Activated naive CD8-positive, alpha-beta T cell treated with anti-CD3 and anti-CD28 coated beads, Interleukin-2, amount 50 U/mL, for 24 hours (primary cell): ENCODE results near the gene TTC34.

Source experiments
- ATAC-seq: fragments of 150-1000 bp; cut with Tn5 transposase; one replicate; pipeline ENCODE4 v1.10.0; 2021
- DNase-seq: peaks from one replicate; pipeline ENCODE4 v3.0.0; 2021
- H3K27ac Mint-ChIP-seq: one replicate; pipeline ENCODE4 v1.8.0; 2021; ENCODE audit warnings: mild to moderate bottlenecking, mixed read lengths
- H3K27me3 Mint-ChIP-seq: one replicate; pipeline ENCODE4 v1.8.0; 2021; ENCODE audit warnings: mixed read lengths
- H3K36me3 Mint-ChIP-seq: one replicate; pipeline ENCODE4 v1.8.0; 2021; ENCODE audit warnings: low read depth, mixed read lengths
- H3K4me1 Mint-ChIP-seq: one replicate; pipeline ENCODE4 v1.8.0; 2021; ENCODE audit warnings: mixed read lengths
- H3K4me3 Mint-ChIP-seq: one replicate; pipeline ENCODE4 v1.8.0; 2021; ENCODE audit warnings: mild to moderate bottlenecking, moderate library complexity, mixed read lengths
- H3K9me3 Mint-ChIP-seq: one replicate; pipeline ENCODE4 v1.8.0; 2021; ENCODE audit warnings: mixed read lengths

The TTC34 gene

GRCh38 chr1:2822621-2823145 is 21.2 kb upstream of the TTC34 start:
- Mint-ChIP-seq H3K27ac (no peak overlapping the region), H3K27me3 (peaks cover 7% of the 10 kb centered on the region), H3K36me3 (no peaks in the 10 kb centered on the region), H3K9me3 (peaks cover 4% of the 10 kb centered on the region), H3K4me3 (no peak overlapping the region), H3K4me1 (no peaks in the 10 kb centered on the region)
- DNase-seq = no peak
- no peak for ATAC-seq

GRCh38 chr1:2821966-2822620 is 20.6 kb upstream of the TTC34 start:
- ATAC-seq (peak; percentile 63), DNase-seq (peak; percentile 60)
- Mint-ChIP-seq H3K27me3 (peaks cover 7% of the 10 kb centered on the region), H3K9me3 (no peaks in the 10 kb centered on the region), H3K4me1 (no peaks in the 10 kb centered on the region), H3K36me3 (no peaks in the 10 kb centered on the region), H3K4me3 (no peak overlapping the region), H3K27ac (no peak overlapping the region)

GRCh38 chr1:2821373-2821955 is 20.0 kb upstream of the TTC34 start:
- Mint-ChIP-seq H3K4me3 (no peak overlapping the region), H3K4me1 (no peaks in the 10 kb centered on the region), H3K27ac (no peak overlapping the region), H3K9me3 (no peaks in the 10 kb centered on the region), H3K27me3 (peaks cover 7% of the 10 kb centered on the region), H3K36me3 (no peaks in the 10 kb centered on the region)
- ATAC-seq (no peak), DNase-seq (no peak)

- Mint-ChIP-seq H3K27ac (no peak overlapping the region), H3K27me3 (peaks cover 7% of the 10 kb centered on the region)
These were observed 19.4 kb upstream of the TTC34 start for GRCh38 chr1:2820731-2821372.

GRCh38 chr1:2819831-2820730 is 18.6 kb upstream of the TTC34 start:
- Mint-ChIP-seq H3K4me1 (no peaks in the 10 kb centered on the region), H3K27me3 (peaks cover 7% of the 10 kb centered on the region), H3K9me3 (no peaks in the 10 kb centered on the region), H3K27ac (no peak overlapping the region), H3K36me3 (no peaks in the 10 kb centered on the region), H3K4me3 (no peak overlapping the region)
- DNase-seq = no peak
- no peak for ATAC-seq

More at GRCh38 chr1:2820731-2821372, 19.4 kb upstream of the TTC34 start:
- no peak for DNase-seq
- no peaks in the 10 kb centered on the region for H3K4me1 Mint-ChIP-seq
- no peaks in the 10 kb centered on the region for H3K36me3 Mint-ChIP-seq
- H3K9me3 Mint-ChIP-seq = no peaks in the 10 kb centered on the region
- no peak overlapping the region for H3K4me3 Mint-ChIP-seq
- no peak for ATAC-seq

GRCh38 chr1:2819429-2819828 is 17.9 kb upstream of the TTC34 start:
- H3K27ac Mint-ChIP-seq = peak overlapping the region; percentile 20
- ATAC-seq (no peak), DNase-seq (no peak)
- no peaks in the 10 kb centered on the region for H3K36me3 Mint-ChIP-seq
- H3K9me3 Mint-ChIP-seq = no peaks in the 10 kb centered on the region
- H3K4me3 Mint-ChIP-seq = no peak overlapping the region
- H3K4me1 Mint-ChIP-seq = no peaks in the 10 kb centered on the region
- H3K27me3 Mint-ChIP-seq = peaks cover 7% of the 10 kb centered on the region

- DNase-seq (no peak), ATAC-seq (no peak)
- no peak overlapping the region for H3K4me3 Mint-ChIP-seq
- no peaks in the 10 kb centered on the region for H3K36me3 Mint-ChIP-seq
- H3K9me3 Mint-ChIP-seq = no peaks in the 10 kb centered on the region
- H3K27me3 Mint-ChIP-seq = no peaks in the 10 kb centered on the region
- no peaks in the 10 kb centered on the region for H3K4me1 Mint-ChIP-seq
- H3K27ac Mint-ChIP-seq = no peak overlapping the region
These were observed 16.5 kb upstream of the TTC34 start for GRCh38 chr1:2817784-2818564.

- H3K36me3 Mint-ChIP-seq = no peaks in the 10 kb centered on the region
These were observed 15.3 kb upstream of the TTC34 start for GRCh38 chr1:2816786-2817185.

GRCh38 chr1:2815551-2815950 is 14.1 kb upstream of the TTC34 start:
- ATAC-seq = no peak
- H3K9me3 Mint-ChIP-seq = no peaks in the 10 kb centered on the region
- H3K4me1 Mint-ChIP-seq = no peaks in the 10 kb centered on the region
- no peak overlapping the region for H3K27ac Mint-ChIP-seq
- H3K36me3 Mint-ChIP-seq = no peaks in the 10 kb centered on the region
- H3K4me3 Mint-ChIP-seq = no peak overlapping the region
- DNase-seq = no peak
- no peaks in the 10 kb centered on the region for H3K27me3 Mint-ChIP-seq

More at GRCh38 chr1:2816786-2817185, 15.3 kb upstream of the TTC34 start:
- Mint-ChIP-seq H3K27me3 (no peaks in the 10 kb centered on the region), H3K9me3 (no peaks in the 10 kb centered on the region), H3K4me3 (no peak overlapping the region), H3K4me1 (no peaks in the 10 kb centered on the region), H3K27ac (no peak overlapping the region)
- DNase-seq (no peak), ATAC-seq (no peak)

- Mint-ChIP-seq H3K9me3 (no peaks in the 10 kb centered on the region), H3K4me1 (no peaks in the 10 kb centered on the region), H3K36me3 (no peaks in the 10 kb centered on the region), H3K27me3 (no peaks in the 10 kb centered on the region), H3K27ac (no peak overlapping the region), H3K4me3 (no peak overlapping the region)
- no peak for ATAC-seq
- no peak for DNase-seq
These were observed 13.1 kb upstream of the TTC34 start for GRCh38 chr1:2814511-2815075.

GRCh38 chr1:2812939-2813653 is 11.6 kb upstream of the TTC34 start:
- no peak for ATAC-seq
- Mint-ChIP-seq H3K4me3 (no peak overlapping the region), H3K4me1 (no peaks in the 10 kb centered on the region), H3K36me3 (no peaks in the 10 kb centered on the region), H3K9me3 (no peaks in the 10 kb centered on the region), H3K27ac (no peak overlapping the region), H3K27me3 (no peaks in the 10 kb centered on the region)
- DNase-seq = no peak

- H3K27ac Mint-ChIP-seq = no peak overlapping the region
- H3K9me3 Mint-ChIP-seq = no peaks in the 10 kb centered on the region
- ATAC-seq (no peak), DNase-seq (no peak)
- H3K36me3 Mint-ChIP-seq = no peaks in the 10 kb centered on the region
- H3K27me3 Mint-ChIP-seq = no peaks in the 10 kb centered on the region
- no peak overlapping the region for H3K4me3 Mint-ChIP-seq
- no peaks in the 10 kb centered on the region for H3K4me1 Mint-ChIP-seq
These were observed 10.6 kb upstream of the TTC34 start for GRCh38 chr1:2812136-2812535.

- no peaks in the 10 kb centered on the region for H3K36me3 Mint-ChIP-seq
- H3K27ac Mint-ChIP-seq = no peak overlapping the region
- ATAC-seq = no peak
- no peak for DNase-seq
- no peaks in the 10 kb centered on the region for H3K4me1 Mint-ChIP-seq
- no peaks in the 10 kb centered on the region for H3K27me3 Mint-ChIP-seq
- no peak overlapping the region for H3K4me3 Mint-ChIP-seq
- H3K9me3 Mint-ChIP-seq = no peaks in the 10 kb centered on the region
These were observed 10.0 kb upstream of the TTC34 start for GRCh38 chr1:2811533-2811918.
